ENCODE results near the gene SLC4A1.

GRCh38 chr17:44210342-44211192, 57.4 kb downstream of the SLC4A1 start:
- TF ChIP-seq CREB5 (CRISPR knock-in tag; IDR thresholded peaks at IDR 0.05; ENCODE audit: low read depth) (no peak), ISL1 (CRISPR knock-in tag; IDR thresholded peaks at IDR 0.05) (no peak), CSDC2 (CRISPR knock-in tag; IDR thresholded peaks at IDR 0.05) (no peak), ZFP3 (CRISPR knock-in tag; IDR thresholded peaks at IDR 0.05) (no peak), GLIS3 (CRISPR knock-in tag; IDR thresholded peaks at IDR 0.05) (no peak), ZC3H10 (CRISPR knock-in tag; IDR thresholded peaks at IDR 0.05) (no peak), TSHZ2 (CRISPR knock-in tag; IDR thresholded peaks at IDR 0.05) (no peak), ESRRG (CRISPR knock-in tag; IDR thresholded peaks at IDR 0.05) (no peak), ZFP30 (CRISPR knock-in tag; IDR thresholded peaks at IDR 0.05) (no peak), ZNF70 (CRISPR knock-in tag; IDR thresholded peaks at IDR 0.05) (no peak), PPARA (CRISPR knock-in tag; IDR thresholded peaks at IDR 0.05; ENCODE audit: borderline replicate concordance) (no peak), ARNTL (CRISPR knock-in tag; IDR thresholded peaks at IDR 0.05; ENCODE audit: borderline replicate concordance, low read depth) (no peak), ZNF565 (CRISPR knock-in tag; conservative IDR thresholded peaks at IDR 0.05; ENCODE audit: low read depth) (no peak), TCF4 (CRISPR knock-in tag; IDR thresholded peaks at IDR 0.05; ENCODE audit: borderline replicate concordance) (no peak)

All from SK-N-SH treated with all-trans-retinoic acid at 6 μM for 48 hours (cell line).